HG02610 (cell line): ENCODE data around the gene ST6GALNAC1.

Experiments used
- ATAC-seq: cut with Tn5 transposase; IDR thresholded peaks from one replicate; pipeline ENCODE4 v1.9.1; 2021; ENCODE audit warnings: mild to moderate bottlenecking, moderate library complexity; ENCODE audit not compliant: unreplicated experiment

Gene ST6GALNAC1

DNA sequence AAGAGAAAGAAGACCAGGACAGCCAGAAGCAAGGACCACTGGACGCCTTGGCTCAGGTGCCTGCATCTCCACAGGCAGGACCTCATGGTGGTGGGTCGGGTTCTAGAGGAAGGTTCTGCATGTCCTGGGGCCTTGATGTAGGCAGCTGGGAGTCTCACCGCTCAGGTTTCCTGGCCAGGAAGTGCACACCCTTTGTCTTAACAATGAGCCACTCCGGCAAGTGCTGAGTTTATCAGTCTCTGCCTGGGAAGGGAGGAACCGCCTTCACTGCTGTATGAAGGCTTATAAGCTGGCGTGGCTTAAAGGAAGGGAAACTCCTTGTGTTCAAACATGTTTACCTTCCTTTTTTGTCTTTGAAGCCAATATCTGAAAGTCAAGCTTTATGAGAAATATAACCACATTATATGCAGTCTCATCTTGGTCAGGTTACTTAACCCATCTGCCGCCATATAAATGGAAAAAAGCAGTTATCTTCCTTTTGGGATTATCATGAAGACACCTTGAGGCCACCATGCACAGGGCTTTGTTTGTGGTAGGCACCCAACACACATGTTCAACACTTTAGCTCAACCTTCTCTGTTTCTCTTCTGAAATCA is at the start of gene ST6GALNAC1:
ST6GALNAC1 (minus strand) TSS at position 205 of the 596 bp plus-strand sequence; CDS start at position 86, 119 bp downstream.
- ATAC-seq, result no peak

- no peak for ATAC-seq
Measured at GRCh38 chr17:76691379-76692191, 48.0 kb upstream of the ST6GALNAC1 start.

DNA sequence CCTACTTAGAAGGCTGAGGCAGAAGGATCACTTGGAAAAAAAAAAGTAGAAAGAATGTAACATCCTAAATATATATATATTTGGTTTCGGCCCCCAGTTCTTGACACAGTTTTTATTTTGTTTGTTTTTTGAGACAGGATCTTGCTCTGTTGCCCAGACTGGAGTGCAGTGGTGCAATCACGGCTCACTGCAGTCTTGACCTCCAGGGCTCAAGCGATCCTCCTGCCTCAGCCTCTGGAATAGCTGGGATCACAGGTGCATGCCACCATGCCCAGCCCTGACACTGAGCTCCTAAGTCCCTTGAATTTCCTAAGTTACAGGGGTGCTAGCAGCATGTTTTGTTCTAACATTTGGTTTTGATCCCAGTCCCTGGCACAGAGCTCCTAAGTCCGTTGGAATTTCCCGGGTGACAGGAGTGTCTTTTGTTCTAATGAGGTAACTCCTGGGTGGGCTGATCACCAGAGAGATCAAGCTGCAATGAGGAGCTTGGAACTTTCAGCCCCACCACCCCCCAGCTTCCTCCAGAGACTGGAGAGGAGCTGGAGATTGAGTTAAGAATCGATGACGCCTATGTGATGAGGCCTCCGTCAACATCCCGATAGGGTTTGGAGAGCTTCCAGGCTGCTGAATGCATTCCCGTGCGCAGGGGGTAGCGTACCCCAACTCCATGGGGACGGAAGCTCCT is 47.2 kb upstream of the ST6GALNAC1 start:
- ATAC-seq, result no peak

- no peak for ATAC-seq
Measured at GRCh38 chr17:76689859-76690258, 46.3 kb upstream of the ST6GALNAC1 start.

- no peak for ATAC-seq
Measured at GRCh38 chr17:76688165-76688622, 44.6 kb upstream of the ST6GALNAC1 start.

DNA sequence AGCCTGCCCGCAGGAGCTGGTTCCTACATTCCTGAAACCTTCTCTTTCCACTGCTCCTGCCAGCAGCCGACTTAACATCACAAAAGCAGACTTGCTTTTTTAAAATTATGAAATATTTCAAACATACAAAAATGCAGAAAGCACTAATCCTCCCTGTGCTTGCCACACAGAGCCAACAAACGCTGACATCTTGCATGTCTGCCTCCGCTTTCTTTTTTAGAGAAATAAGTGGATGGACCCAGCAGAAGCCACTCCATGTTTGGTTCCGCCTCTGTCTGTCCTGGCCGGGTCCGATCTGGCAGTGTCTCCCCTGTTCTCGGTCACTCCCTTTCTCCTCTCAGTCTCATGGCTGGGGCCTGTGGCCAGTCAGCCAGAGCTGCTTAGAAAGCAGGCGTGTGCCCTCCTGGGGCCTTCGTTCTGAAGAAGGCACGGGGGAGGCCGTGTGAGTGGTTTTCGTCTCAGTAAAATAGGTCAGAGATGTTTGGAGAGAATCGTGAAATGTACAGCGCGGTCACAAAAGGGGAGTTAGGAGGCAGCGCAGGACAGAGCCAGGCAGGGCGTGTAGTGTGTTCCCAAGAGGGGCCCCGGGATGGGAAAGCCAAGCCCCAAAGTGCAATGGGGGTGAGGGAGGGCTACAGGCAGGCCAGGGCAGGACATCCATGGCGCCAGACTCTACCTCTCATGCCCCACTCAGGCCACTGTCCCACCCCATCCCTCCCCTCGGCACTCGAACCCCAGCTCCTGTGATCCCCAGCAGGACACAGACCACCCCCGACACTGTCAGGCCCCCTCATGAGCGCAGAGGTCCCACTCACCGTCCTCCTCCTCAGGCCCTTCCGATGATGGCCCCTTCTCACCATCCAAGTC is 44.0 kb upstream of the ST6GALNAC1 start:
- ATAC-seq, result no peak

DNA sequence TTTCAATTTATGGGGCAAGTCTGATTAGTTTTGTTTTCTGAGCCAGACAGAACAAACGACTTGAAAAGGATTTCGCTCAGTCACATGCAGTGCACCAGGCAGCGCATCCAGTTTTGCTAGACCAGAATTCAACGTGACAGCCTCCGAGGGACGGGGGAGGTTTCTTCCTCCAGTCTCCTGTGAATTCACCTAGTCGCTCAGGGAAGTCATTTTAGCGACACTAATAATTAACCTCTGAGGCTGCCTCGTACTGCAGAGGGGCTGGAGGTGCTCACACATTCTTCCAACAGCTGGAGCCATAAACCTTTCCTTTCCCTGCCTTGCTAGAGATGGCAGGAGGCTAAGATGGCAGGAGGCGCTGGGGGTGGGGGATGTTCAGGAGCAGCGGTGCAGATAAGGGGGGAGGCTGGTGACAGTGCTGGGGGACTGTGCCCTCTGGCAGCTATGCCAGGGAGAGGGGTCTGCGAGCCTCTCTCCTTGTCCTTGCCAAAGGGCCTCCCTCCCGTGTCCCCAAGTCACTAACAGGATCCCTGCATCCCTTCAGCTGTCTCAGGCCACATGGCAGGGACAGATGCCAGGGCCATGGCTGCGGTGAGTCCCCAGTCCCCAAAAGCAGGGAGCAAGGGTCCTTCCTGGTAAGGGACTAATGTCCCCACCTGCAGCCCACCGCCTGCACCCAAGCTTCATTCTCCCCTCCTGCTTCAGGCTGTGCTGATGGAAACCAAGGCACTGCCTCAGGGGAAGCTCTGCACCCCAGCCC is 43.2 kb upstream of the ST6GALNAC1 start:
- no peak for ATAC-seq

DNA sequence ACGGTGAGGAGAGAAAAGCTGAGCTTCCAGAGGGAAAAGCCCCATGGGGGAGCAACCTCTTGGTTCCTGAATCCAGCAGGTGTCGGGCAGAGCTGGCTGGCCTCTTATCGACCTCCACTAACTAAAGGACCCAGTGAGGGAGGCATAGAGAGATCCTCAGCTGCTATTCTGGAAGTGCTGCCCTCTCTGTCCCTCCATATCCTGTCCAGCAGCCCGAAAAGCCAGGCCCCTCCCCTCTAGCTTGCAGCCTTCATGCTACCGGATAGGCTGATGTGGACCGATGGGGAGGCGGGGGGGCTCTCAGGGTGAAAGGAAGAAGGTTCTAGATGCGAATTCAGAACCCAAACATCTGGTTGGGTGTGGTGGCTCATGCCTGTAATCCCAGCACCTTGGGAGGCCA is 42.3 kb upstream of the ST6GALNAC1 start:
- no peak for ATAC-seq

DNA sequence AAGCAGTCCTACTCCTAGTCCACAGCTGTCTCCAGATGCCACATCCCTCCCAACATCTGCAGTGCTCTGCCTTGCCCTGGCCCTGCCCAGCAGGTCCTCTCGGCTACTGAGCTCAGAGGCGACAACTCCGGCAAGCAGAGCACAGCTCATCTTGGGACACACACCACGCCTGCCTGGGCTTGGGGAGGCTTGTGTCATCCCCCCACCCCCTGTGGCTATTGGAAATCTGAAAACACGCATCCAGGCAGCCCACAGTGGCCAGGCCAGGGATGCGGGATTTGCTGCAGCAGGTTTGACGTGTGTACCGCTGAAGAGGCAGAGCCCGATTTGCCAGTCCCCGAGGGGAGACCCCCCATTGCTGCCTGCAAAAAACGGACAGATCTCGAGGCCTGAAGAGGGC is 41.8 kb upstream of the ST6GALNAC1 start:
- no peak for ATAC-seq

DNA sequence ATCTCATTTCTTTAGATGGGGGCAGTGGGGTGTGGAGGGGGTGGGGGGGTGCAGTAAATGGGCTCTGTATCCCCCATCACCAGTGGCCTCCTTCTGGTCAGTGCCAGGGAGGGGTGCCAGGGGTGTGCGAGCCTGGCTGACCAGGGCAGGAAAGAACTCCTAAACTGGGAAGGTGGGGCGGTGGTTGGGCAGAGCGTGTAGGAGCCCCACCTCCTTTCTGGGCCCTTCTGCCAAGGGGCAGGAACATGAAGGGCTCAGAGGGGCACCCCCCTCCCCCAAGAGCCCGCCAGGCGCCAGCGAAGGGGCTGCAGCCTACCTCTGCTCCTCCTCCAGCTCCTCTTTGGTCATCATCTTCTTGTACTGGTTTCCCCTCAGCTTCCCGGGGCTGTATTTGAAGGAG is 41.2 kb upstream of the ST6GALNAC1 start:
- no peak for ATAC-seq

- ATAC-seq, result no peak
Measured at GRCh38 chr17:76683921-76684745, 40.6 kb upstream of the ST6GALNAC1 start.

DNA sequence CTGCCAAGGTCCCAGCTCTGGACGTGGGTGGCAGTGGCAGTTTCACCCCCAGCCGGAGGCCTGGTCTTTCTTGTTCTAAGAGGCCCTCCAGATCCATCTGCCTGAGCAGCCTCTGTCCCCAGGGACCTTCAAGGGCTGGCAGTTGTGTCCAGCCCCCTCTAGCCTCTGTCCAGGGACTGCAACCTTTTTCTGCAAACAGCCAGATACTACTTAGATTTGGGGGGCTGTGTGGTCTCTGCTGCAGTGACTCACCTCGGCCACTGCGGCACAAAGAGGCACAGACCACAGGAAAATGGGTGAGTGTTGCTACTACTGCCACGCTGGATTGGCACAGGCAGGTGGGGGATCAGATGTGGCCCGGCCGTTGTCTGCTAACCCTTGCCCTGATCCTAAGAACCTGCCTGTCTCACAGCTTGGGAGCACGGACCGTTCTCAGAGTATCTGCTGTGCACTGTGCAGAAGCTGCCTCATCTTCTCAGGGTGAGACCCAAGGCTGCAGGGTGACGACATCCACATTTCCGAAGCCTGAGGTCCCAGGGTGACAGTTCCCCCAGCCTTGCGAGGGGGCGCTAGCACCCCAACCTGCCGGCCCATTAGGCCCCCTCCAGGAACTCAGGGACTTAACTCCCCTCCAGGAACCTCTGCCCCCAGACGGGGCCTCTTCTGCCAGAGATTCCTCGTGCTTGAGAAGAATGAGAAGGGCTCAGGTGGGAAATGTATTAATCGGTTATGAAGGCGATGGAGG is 39.6 kb upstream of the ST6GALNAC1 start:
- no peak for ATAC-seq

DNA sequence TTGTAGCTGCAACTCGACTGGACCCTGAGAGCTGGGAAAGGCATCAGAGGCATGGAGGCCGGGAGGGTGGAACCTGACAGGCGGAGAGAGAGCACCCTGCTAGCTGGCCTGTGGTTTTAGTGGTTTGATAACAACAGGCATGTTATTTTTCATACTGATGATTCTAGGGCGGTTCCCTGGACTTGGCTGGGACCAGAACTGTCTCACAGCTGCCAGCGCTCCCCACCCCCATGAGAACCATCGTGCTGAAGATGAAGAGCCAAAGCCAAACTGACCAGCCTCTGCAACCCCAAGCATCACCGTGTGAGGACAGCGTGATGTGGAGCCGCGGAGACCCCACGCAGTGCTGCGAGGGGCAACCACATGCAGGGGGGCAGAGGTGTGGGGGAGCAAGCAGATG is 38.7 kb upstream of the ST6GALNAC1 start:
- no peak for ATAC-seq

DNA sequence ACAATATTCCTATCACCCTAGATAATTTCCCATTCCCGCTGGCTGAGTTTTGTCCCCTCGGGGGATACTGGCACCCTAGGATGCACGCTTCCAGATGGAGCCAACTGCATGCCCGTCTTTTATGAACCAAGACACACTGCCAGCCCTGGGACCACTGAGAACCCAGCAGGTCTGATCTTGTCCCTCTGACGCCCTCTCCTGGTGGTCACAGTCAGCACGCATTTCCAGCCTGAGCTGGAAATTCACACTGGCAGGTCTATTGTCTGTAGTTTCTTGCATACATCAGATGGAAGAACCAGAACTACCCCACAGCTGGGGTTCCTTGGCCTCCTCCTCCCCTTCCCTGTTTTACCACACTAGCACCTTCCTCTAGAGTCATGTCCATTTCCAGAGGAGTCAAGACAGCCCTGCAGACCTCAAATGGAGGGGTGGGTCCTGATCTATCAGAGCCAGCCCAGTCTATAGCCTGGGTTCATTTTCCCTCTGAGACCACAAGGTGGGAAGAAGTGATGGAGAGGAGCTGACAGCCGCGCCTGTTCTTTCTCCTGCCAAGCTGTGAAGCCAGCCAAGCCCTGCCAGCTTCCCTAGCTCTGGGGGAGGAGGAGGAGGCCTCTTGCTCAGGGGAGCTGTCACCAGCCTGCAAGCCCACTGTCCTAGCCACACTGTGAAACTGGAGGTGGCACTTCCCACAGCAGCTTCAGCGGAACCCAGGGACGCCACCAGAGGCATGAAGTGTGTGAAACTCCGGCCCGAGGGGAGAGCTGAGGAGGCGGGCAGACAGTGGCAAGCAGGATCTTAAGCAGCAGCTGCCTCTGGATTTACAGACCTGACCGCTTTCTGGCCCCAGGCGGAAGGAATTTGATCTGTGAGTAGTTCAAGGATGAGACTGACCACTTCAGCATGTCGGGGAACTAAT is 37.9 kb upstream of the ST6GALNAC1 start:
- no peak for ATAC-seq

- ATAC-seq, result no peak
Measured at GRCh38 chr17:76679239-76679638, 35.7 kb upstream of the ST6GALNAC1 start.

- ATAC-seq, result no peak
Measured at GRCh38 chr17:76678330-76678729, 34.8 kb upstream of the ST6GALNAC1 start.

DNA sequence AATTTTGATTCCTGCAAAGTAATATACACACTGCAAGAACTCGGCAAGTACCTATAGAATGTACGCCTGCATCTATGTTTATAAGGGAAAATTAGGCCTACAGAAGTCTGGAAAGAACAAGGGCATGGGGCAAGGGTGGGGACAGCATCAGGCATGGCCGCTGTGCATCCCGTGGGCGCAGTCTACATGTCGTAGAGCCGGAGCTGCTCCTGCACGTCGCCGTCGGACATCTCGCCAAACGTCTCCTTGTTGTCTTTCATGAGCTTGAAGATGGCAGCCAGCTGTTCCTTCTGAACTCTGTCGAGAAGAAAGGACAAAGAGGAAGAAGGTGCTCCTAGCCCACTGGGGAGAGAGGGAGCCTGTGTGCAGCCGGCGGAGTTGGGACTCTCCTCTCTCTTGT is 33.8 kb upstream of the ST6GALNAC1 start:
- no peak for ATAC-seq

GRCh38 chr17:76676629-76677028 is 33.1 kb upstream of the ST6GALNAC1 start:
- no peak for ATAC-seq
